ENCODE measurements around the gene GNL3.

The GNL3 gene

DNA sequence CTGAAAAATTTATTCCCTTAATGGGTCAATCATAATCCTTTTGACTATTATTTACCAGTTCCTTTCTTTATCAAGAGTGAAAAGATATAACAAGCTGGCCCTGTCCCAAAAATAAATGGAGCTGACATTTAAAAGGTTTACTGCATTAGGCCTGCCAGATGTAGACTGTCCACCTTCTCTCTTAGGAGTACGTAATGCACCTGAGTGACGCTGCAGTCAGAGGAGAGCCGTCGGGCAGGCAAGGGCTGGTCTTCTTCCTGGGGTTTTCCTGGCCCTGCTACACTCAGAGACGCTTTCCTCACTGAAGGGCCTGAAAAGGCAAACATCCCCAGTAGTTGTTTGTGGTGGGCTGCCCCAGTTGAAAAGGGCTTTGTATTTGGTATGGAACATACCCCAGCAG is 57.3 kb downstream of the GNL3 start:
- no peak for ATAC-seq
- TF ChIP-seq ZFP30 (CRISPR knock-in tag; IDR thresholded peaks at IDR 0.05) (no peak), ESRRG (CRISPR knock-in tag; IDR thresholded peaks at IDR 0.05) (no peak), TSHZ2 (CRISPR knock-in tag; IDR thresholded peaks at IDR 0.05) (no peak), ARNTL (CRISPR knock-in tag; IDR thresholded peaks at IDR 0.05; ENCODE audit: borderline replicate concordance, low read depth) (no peak), ZNF8 (CRISPR knock-in tag; IDR thresholded peaks at IDR 0.05) (no peak), CSDC2 (CRISPR knock-in tag; IDR thresholded peaks at IDR 0.05) (no peak), SNAI2 (CRISPR knock-in tag; IDR thresholded peaks at IDR 0.05) (no peak), ZNF565 (CRISPR knock-in tag; conservative IDR thresholded peaks at IDR 0.05; ENCODE audit: low read depth) (no peak), GLIS3 (CRISPR knock-in tag; IDR thresholded peaks at IDR 0.05) (no peak), BACH2 (CRISPR knock-in tag; IDR thresholded peaks at IDR 0.05; ENCODE audit: borderline replicate concordance) (no peak), ZFP3 (CRISPR knock-in tag; IDR thresholded peaks at IDR 0.05) (no peak), TCF4 (CRISPR knock-in tag; IDR thresholded peaks at IDR 0.05; ENCODE audit: borderline replicate concordance) (no peak), OSR1 (CRISPR knock-in tag; IDR thresholded peaks at IDR 0.05) (no peak), ZNF70 (CRISPR knock-in tag; IDR thresholded peaks at IDR 0.05) (no peak), RARB (CRISPR knock-in tag; IDR thresholded peaks at IDR 0.05) (no peak), TOX (CRISPR knock-in tag; IDR thresholded peaks at IDR 0.05; ENCODE audit: borderline replicate concordance) (no peak)
- TF ChIP-seq, protein P1, sequence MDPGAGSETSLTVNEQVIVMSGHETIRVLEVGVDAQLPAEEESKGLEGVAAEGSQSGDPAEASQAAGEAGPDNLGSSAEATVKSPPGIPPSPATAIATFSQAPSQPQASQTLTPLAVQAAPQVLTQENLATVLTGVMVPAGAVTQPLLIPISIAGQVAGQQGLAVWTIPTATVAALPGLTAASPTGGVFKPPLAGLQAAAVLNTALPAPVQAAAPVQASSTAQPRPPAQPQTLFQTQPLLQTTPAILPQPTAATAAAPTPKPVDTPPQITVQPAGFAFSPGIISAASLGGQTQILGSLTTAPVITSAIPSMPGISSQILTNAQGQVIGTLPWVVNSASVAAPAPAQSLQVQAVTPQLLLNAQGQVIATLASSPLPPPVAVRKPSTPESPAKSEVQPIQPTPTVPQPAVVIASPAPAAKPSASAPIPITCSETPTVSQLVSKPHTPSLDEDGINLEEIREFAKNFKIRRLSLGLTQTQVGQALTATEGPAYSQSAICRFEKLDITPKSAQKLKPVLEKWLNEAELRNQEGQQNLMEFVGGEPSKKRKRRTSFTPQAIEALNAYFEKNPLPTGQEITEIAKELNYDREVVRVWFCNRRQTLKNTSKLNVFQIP (CRISPR knock-in tag; IDR thresholded peaks at IDR 0.05; ENCODE audit: borderline replicate concordance, low read depth): no peak

DNA sequence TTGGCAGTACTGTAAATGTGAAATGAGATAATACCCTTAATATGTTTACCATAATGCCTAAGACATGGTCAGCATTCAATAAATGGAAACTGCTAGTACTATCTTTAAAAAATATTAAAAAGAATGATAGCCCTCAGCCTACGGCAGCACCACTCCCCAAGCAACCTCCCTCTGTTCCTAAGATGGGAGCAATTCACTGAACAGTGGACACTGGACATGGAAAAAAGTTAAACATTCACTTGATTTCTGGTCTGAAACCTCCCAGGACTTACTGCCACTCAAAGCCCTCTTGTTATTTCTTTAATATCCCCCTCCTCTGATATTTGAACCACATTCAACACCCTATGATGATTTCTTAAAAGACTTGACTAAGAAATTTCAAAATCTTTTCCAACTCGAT is 57.9 kb downstream of the GNL3 start:
- ATAC-seq: no peak
- TF ChIP-seq CSRNP3 (CRISPR knock-in tag; IDR thresholded peaks at IDR 0.05): no peak
- TF ChIP-seq BACH2 (CRISPR knock-in tag; IDR thresholded peaks at IDR 0.05; ENCODE audit: borderline replicate concordance): no peak
- TF ChIP-seq OSR1 (CRISPR knock-in tag; IDR thresholded peaks at IDR 0.05): no peak
- TF ChIP-seq TSHZ2 (CRISPR knock-in tag; IDR thresholded peaks at IDR 0.05): no peak
- TF ChIP-seq CREB5 (CRISPR knock-in tag; IDR thresholded peaks at IDR 0.05; ENCODE audit: low read depth): no peak
- no peak for TF ChIP-seq ARNTL (CRISPR knock-in tag; IDR thresholded peaks at IDR 0.05; ENCODE audit: borderline replicate concordance, low read depth)

Data from SK-N-SH treated with all-trans-retinoic acid at 6 μM for 48 hours (cell line).